ENCODE measurements around the gene TIMM8B.
A peak's percentile ranks its signal among the peaks of the same experiment; 100 is the strongest.
"Not testable (repeated sequence)": the region's sequence is repeated elsewhere in the genome, so short reads cannot be mapped to it uniquely, and the experiment has no call there.

The TIMM8B gene

GRCh38 chr11:112097734-112098528 is 11.4 kb upstream of the TIMM8B start:
- H3K4me3 ChIP-seq (ENCODE audit: low read depth, low read length): no peak overlapping the region
- H3K27ac ChIP-seq (ENCODE audit: extremely low read depth, low read depth, low read length): no peak overlapping the region
- peaks cover 0 to 41% of the 10 kb centered on the region in 2 experiments; a peak in 2 of 3 replicates for H3K36me3 ChIP-seq (ENCODE audit: control insufficient read depth in 2 of 2, insufficient read depth in 1 of 2, low read length in 2 of 2)
- no peaks in the 10 kb centered on the region for H3K9me3 ChIP-seq (ENCODE audit: control insufficient read depth, insufficient read depth, low read depth, low read length)
- TF ChIP-seq ZNF843 (tag by site-specific recombination; IDR thresholded peaks at IDR 0.05): no peak
- TF ChIP-seq ZNF121 (tag by site-specific recombination; IDR thresholded peaks at IDR 0.05): 0 out of 2 replicates have a peak, but pooled peaks have one; percentile 24
- POLR2A ChIA-PET: no interaction called here
- H3K4me1 ChIP-seq (ENCODE audit: control insufficient read depth, insufficient read depth, low read length): no peaks in the 10 kb centered on the region
- CTCF ChIA-PET: interaction anchor here (0.5 to 7.4 kb wide), 5 partner anchors 8 to 182 kb away, joined by 3 to 36 read pairs (median 4); no protein-coding TSS in a partner anchor

- Histone ChIP-seq H3K4me3 (ENCODE audit: low read depth, low read length) (no peak overlapping the region), H3K27ac (ENCODE audit: extremely low read depth, low read depth, low read length) (no peak overlapping the region), H3K36me3 (ENCODE audit: control insufficient read depth in 2 of 2, insufficient read depth in 1 of 2, low read length in 2 of 2) (peaks cover 11 to 59% of the 10 kb centered on the region in 2 experiments; a peak in 2 of 3 replicates), H3K9me3 (ENCODE audit: control insufficient read depth, insufficient read depth, low read depth, low read length) (no peaks in the 10 kb centered on the region), H3K4me1 (ENCODE audit: control insufficient read depth, insufficient read depth, low read length) (no peaks in the 10 kb centered on the region)
- no peak for TF ChIP-seq KLF9 (tag by site-specific recombination; IDR thresholded peaks at IDR 0.05; ENCODE audit: low read depth)
- TF ChIP-seq CTCF (tag by site-specific recombination; IDR thresholded peaks at IDR 0.05): no peak
- no peak for TF ChIP-seq ZNF785 (tag by site-specific recombination; IDR thresholded peaks at IDR 0.05)
- TF ChIP-seq ZFP3 (tag by site-specific recombination; IDR thresholded peaks at IDR 0.05; ENCODE audit: low read depth): no peak
- no peak for TF ChIP-seq ZFP41 (tag by site-specific recombination; IDR thresholded peaks at IDR 0.05; ENCODE audit: borderline replicate concordance)
- TF ChIP-seq FEZF1 (tag by site-specific recombination; IDR thresholded peaks at IDR 0.05): no peak
- no peak for TF ChIP-seq ZNF311 (tag by site-specific recombination; IDR thresholded peaks at IDR 0.05; ENCODE audit: borderline replicate concordance)
- TF ChIP-seq ZFP37 (tag by site-specific recombination; IDR thresholded peaks at IDR 0.05): no peak
- no peak for TF ChIP-seq GLI2 (tag by site-specific recombination; IDR thresholded peaks at IDR 0.05; ENCODE audit: borderline replicate concordance, low read depth)
- TF ChIP-seq ZNF596 (tag by site-specific recombination; IDR thresholded peaks at IDR 0.05): no peak
- ChIA-PET POLR2A (interaction anchor here (1.0 to 1.5 kb wide), 2 partner anchors 9 to 10 kb away, joined by 4 to 7 read pairs; partner anchors contain the start of genes SDHD and TIMM8B), CTCF (interaction anchor here (0.7 kb wide), 1 partner anchor 17 kb away, joined by 5 read pairs; no protein-coding TSS in a partner anchor)
Measured at GRCh38 chr11:112096194-112096593, 9.6 kb upstream of the TIMM8B start.

DNA sequence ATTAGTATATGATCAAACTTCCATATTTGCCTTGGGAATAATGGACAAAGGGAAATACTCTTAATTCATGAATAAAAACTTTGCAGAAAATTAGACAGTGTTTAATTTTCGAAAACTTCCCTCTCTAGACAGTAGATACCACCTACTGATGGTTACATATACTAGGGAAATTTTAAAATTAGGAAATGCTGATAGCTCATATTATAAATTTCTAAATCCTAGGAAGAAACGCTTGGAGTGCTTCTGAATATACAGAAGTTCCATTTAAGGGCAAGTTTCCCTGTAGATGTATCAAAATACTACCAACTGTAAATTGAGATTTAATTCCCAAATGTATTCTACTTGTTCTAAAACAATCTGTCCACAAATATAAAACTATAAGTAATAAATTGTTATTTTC is 8.7 kb upstream of the TIMM8B start:
- CTCF ChIA-PET; H3K9me3 ChIP-seq (ENCODE audit: control insufficient read depth, insufficient read depth, low read depth, low read length); H3K4me1 ChIP-seq (ENCODE audit: control insufficient read depth, insufficient read depth, low read length); H3K4me3 ChIP-seq (ENCODE audit: low read depth, low read length); H3K27ac ChIP-seq (ENCODE audit: extremely low read depth, low read depth, low read length): not testable (repeated sequence)
- H3K36me3 ChIP-seq (ENCODE audit: control insufficient read depth in 2 of 2, insufficient read depth in 1 of 2, low read length in 2 of 2): peaks cover 17 to 68% of the 10 kb centered on the region in 2 experiments; a peak in 2 of 3 replicates
- POLR2A ChIA-PET: interaction anchor here (0.6 to 1.5 kb wide), 2 partner anchors 9 to 39 kb away, joined by 3 to 7 read pairs; partner anchors contain the start of genes SDHD and TIMM8B

DNA sequence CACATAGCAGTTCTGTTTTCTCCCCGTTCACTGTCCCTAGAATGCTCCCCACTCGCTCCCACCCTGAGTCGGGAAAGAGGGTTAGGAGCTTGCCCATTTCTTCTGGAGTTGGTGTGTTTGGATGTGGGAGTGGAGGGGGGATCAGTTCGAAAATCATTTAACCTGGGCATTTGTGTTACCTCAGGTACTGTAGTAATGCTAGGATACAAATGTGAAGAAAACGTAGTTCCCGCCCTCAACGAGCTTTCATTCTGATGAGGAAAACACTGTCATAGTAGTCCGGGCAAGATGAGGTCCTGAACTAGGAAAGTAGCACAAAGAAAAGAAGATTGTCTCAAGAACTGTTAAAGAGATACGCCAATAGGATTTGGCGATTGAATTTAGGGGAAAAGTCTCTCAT is 656 bp upstream of the TIMM8B start:
- H3K36me3 ChIP-seq (ENCODE audit: control insufficient read depth in 2 of 2, insufficient read depth in 1 of 2, low read length in 2 of 2): peaks cover 18 to 83% of the 10 kb centered on the region in 2 experiments
- POLR2A ChIA-PET: interaction anchor here (1.0 to 1.7 kb wide), 6 partner anchors 8 to 160 kb away, joined by 3 to 7 read pairs (median 4); partner anchors contain the start of genes NKAPD1 and PIH1D2

More for the DNA sequence above, 656 bp upstream of the TIMM8B start:
- H3K4me3 ChIP-seq (ENCODE audit: low read depth, low read length): peak overlapping the region; percentile 95
- no peak overlapping the region; the same call in 1 of the 2 replicates for H3K27ac ChIP-seq (ENCODE audit: extremely low read depth, low read depth, low read length)
- TF ChIP-seq ZNF16 (tag by site-specific recombination; IDR thresholded peaks at IDR 0.05; ENCODE audit: low read depth) (no peak), WT1 (tag by site-specific recombination; IDR thresholded peaks at IDR 0.05) (no peak), ZBTB21 (tag by site-specific recombination; IDR thresholded peaks at IDR 0.05) (no peak), KLF17 (tag by site-specific recombination; IDR thresholded peaks at IDR 0.05) (no peak), HOXD13 (CRISPR knock-in tag; IDR thresholded peaks at IDR 0.05; ENCODE audit: borderline replicate concordance) (no peak), ZNF394 (tag by site-specific recombination; IDR thresholded peaks at IDR 0.05; ENCODE audit: borderline replicate concordance) (no peak), ZNF23 (tag by site-specific recombination; IDR thresholded peaks at IDR 0.05; ENCODE audit: borderline replicate concordance) (no peak), SP3 (tag by site-specific recombination; IDR thresholded peaks at IDR 0.05) (no peak), ZFP41 (tag by site-specific recombination; IDR thresholded peaks at IDR 0.05; ENCODE audit: borderline replicate concordance) (no peak)
- H3K9me3 ChIP-seq (ENCODE audit: control insufficient read depth, insufficient read depth, low read depth, low read length): no peaks in the 10 kb centered on the region
- CTCF ChIA-PET: interaction anchor here (1.4 kb wide), 1 partner anchor 26 kb away, joined by 5 read pairs; no protein-coding TSS in a partner anchor
- no peaks in the 10 kb centered on the region for H3K4me1 ChIP-seq (ENCODE audit: control insufficient read depth, insufficient read depth, low read length)

Measured in HEK293 (cell line).